Pancreas (tissue), 10 donors: Measurements from ENCODE around the gene EMD. TPM values are rescaled to one million over a fixed set of nuclear protein-coding genes. Genes with fewer than 3 reads are reported as not detected.

Source experiments
- ATAC-seq, 4 donors: fragments of 200-7000 bp; cut with Tn5 transposase; one replicate each; pipeline versions ENCODE4 v1.8.0 to v1.9.1; 2020; ENCODE audit warnings: mild to moderate bottlenecking in 4 of 4, moderate library complexity in 4 of 4
- DNase-seq, 6 donors: peaks; one replicate each; pipeline ENCODE4 v3.0.0-alpha.2; 2020
- FAIRE-seq: peaks from 2 replicates; lab custom pipeline; 2012; peaks lifted over from hg19 to GRCh38; lab: Jason Lieb, UNC
- H3K27ac ChIP-seq, 4 donors: fragments of 200-600 bp; sonication (generic); 1 replicate in 3 of 4; 2 replicates in 1 of 4; pipeline versions ENCODE4 v1.5.0 to v1.8.0; 2020
- H3K27me3 ChIP-seq, 4 donors: fragments of 200-600 bp; one replicate each; pipeline ENCODE4 v1.8.0; 2021
- H3K36me3 ChIP-seq, 3 donors: fragments of 200-600 bp; sonication (generic) in 1 of 3; one replicate each; pipeline versions ENCODE4 v1.5.0 to v1.8.0; 2020 to 2021
- H3K4me1 ChIP-seq, 3 donors: fragments of 200-600 bp; one replicate each; pipeline ENCODE4 v1.8.0; 2021
- H3K4me3 ChIP-seq, 4 donors: fragments of 200-600 bp; sonication (generic) in 2 of 4; one replicate each; pipeline versions ENCODE4 v1.5.0 to v1.8.0; 2020 to 2021
- H3K9me3 ChIP-seq, 4 donors: fragments of 200-600 bp; one replicate each; pipeline ENCODE4 v1.8.0; 2021
- CTCF ChIP-seq, 4 donors: fragments of 200-600 bp; sonication (generic) in 3 of 4; IDR thresholded peaks; one replicate each; pipeline versions ENCODE4 v1.5.0 to v1.8.0; 2021; ENCODE audit warnings: antibody characterized with exemption in 4 of 4
- whole genome bisulfite sequencing, 2 donors: extraction: QIAGEN DNeasy Blood & Tissue Kit; methylation state at CpG; one replicate each; pipeline ENCODE4 v1.1.7; 2013; 5-methylcytosine and 5-hydroxymethylcytosine counted together
- intact Hi-C, 3 donors: fragments of 100-400 bp; cut with DNase I; formaldehyde crosslinking; loops; one replicate each; pipeline versions ENCODE4 v1.11.1 to v1.14.2; 2022
- polyA plus RNA-seq, 2 donors: library from polyadenylated mRNA; stranded (reverse); fragments of 200-250 nt; gene quantifications; one replicate each; pipeline ENCODE4 v1.2.3, GENCODE V29; 2013
- total RNA-seq, 6 donors: library from RNA; stranded (reverse); fragmentation: NEBNext Ultra II Directional in 4 of 6; extraction: Animal tissue kit (Norgen Biotek cat#: 25700) in 4 of 6; gene quantifications; one replicate each; pipeline versions ENCODE4 v1.2.1 to v1.2.4, GENCODE V29; 2021 to 2023
- donor health status: healthy with polysubstance abuse.
- donor health status: DM: no; HTN: no; CAD: no; lungs with moderate emphysema.
- donor health status: DM: no; HTN: no; CAD: no.
- donor health status: control.
- donor health status: control.
- donor health status: Bipolar disorder and iron deficiency.
- donor health status: DM: yes; HTN: yes; CAD: no.
- donor health status: DM: no; HTN: no; CAD: no.
- donor health status: DM: no; HTN: no; CAD: no.
- donor health status: DM: yes; HTN: yes; CAD: no.

EMD gene
- total and polyA plus RNA-seq, 8 donors: 23.1 to 86.7 (median 41.4) TPM

- no peak for FAIRE-seq
- Histone ChIP-seq H3K27ac (no peak overlapping the region), H3K36me3 (no peaks in the 10 kb centered on the region), H3K9me3 (no peaks in the 10 kb centered on the region), H3K4me3 (no peak overlapping the region), H3K4me1 (peaks cover 0 to 6% (median 0%) of the 10 kb centered on the region in 3 donors), H3K27me3 (no peaks in the 10 kb centered on the region)
- TF ChIP-seq CTCF (IDR thresholded peaks at IDR 0.05): no peak
- ATAC-seq: no peak
- WGBS, 2 donors: 76 to 81% methylated on average over 3 of the region's 3 CpGs
- intact Hi-C loops: no loop called here
- no peak for DNase-seq
Observed at GRCh38 chrX:154376774-154377173, 2.3 kb upstream of the EMD start.

GRCh38 chrX:154378059-154378798 lies 866 bp upstream of the EMD start:
- Histone ChIP-seq H3K36me3 (no peaks in the 10 kb centered on the region), H3K9me3 (no peaks in the 10 kb centered on the region), H3K4me1 (peaks cover 0 to 6% (median 0%) of the 10 kb centered on the region in 3 donors), H3K27ac (peak overlapping the region; percentile 89 to 96 (median 94)), H3K27me3 (no peaks in the 10 kb centered on the region), H3K4me3 (peak overlapping the region in 2 of 4 donors; percentile 39 to 43)
- TF ChIP-seq CTCF (IDR thresholded peaks at IDR 0.05): no peak
- intact Hi-C loops: no loop called here
- no peak for FAIRE-seq
- WGBS, 2 donors: 1 to 38% methylated on average over 64 to 79 of the region's 79 CpGs
- DNase-seq: peak; percentile 67 to 98 (median 82)
- peak; percentile 3 to 72 (median 5) for ATAC-seq

- DNase-seq (no peak), ATAC-seq (peak in 1 of 4 donors; percentile 1), FAIRE-seq (no peak)
- intact Hi-C loops: no loop called here
- Histone ChIP-seq H3K4me3 (peak overlapping the region; percentile 50 to 67 (median 56)), H3K4me1 (peaks cover 0 to 6% (median 0%) of the 10 kb centered on the region in 3 donors), H3K36me3 (no peaks in the 10 kb centered on the region), H3K27me3 (no peaks in the 10 kb centered on the region), H3K9me3 (no peaks in the 10 kb centered on the region), H3K27ac (peak overlapping the region; percentile 88 to 96 (median 92))
- no peak for TF ChIP-seq CTCF (IDR thresholded peaks at IDR 0.05)
- WGBS, 2 donors: 1 to 42% methylated on average over 36 to 38 of the region's 38 CpGs
Observed at GRCh38 chrX:154379569-154379951, 465 bp downstream of the EMD start.

GRCh38 chrX:154380153-154380552 lies 1.1 kb downstream of the EMD start:
- no peaks in the 10 kb centered on the region for H3K27me3 ChIP-seq
- H3K9me3 ChIP-seq: no peaks in the 10 kb centered on the region
- peak overlapping the region; percentile 88 to 96 (median 92) for H3K27ac ChIP-seq
- peak overlapping the region in 3 of 4 donors; percentile 50 to 67 (median 57) for H3K4me3 ChIP-seq
- DNase-seq (peak in 3 of 6 donors; percentile 34 to 74 (median 53)), ATAC-seq (no peak), FAIRE-seq (no peak)
- no peak for TF ChIP-seq CTCF (IDR thresholded peaks at IDR 0.05)
- 7 to 45% methylated on average over 13 of the region's 13 CpGs for WGBS, 2 donors
- H3K36me3 ChIP-seq: no peaks in the 10 kb centered on the region
- intact Hi-C loops: no loop called here
- peaks cover 0 to 1% (median 0%) of the 10 kb centered on the region in 3 donors for H3K4me1 ChIP-seq

- H3K4me3 ChIP-seq: peak overlapping the region in 1 of 4 donors; percentile 57
- H3K4me1 ChIP-seq: no peaks in the 10 kb centered on the region
- intact Hi-C loops: no loop called here
- no peaks in the 10 kb centered on the region for H3K36me3 ChIP-seq
- no peak overlapping the region for H3K27ac ChIP-seq
- H3K27me3 ChIP-seq: no peaks in the 10 kb centered on the region
- FAIRE-seq (no peak), DNase-seq (no peak), ATAC-seq (no peak)
- no peaks in the 10 kb centered on the region for H3K9me3 ChIP-seq
- WGBS, 2 donors: 75 to 84% methylated on average over 14 of the region's 14 CpGs
- no peak for TF ChIP-seq CTCF (IDR thresholded peaks at IDR 0.05)
Observed at GRCh38 chrX:154380787-154381186, 1.7 kb downstream of the EMD start.
